Ishikawa (cell line): Measurements from ENCODE around the gene TBC1D5.

Experiments
- CEBPB ChIP-seq: IDR thresholded peaks from 2 replicates; pipeline ENCODE4 v1.6.1; 2012
- CREB1 ChIP-seq: IDR thresholded peaks from 2 replicates; pipeline ENCODE4 v1.6.1; 2012; ENCODE audit warnings: low read depth
- EGR1 ChIP-seq: IDR thresholded peaks from 2 replicates; pipeline ENCODE4 v1.6.1; 2012
- EP300 ChIP-seq: IDR thresholded peaks from 2 replicates; pipeline ENCODE4 v1.6.1; 2012; ENCODE audit warnings: borderline replicate concordance
- FOXM1 ChIP-seq: IDR thresholded peaks from 2 replicates; pipeline ENCODE4 v1.6.1; 2012; ENCODE audit warnings: low read depth, borderline replicate concordance
- MAX ChIP-seq: IDR thresholded peaks from 2 replicates; pipeline ENCODE4 v1.6.1; 2012
- NFIC ChIP-seq: IDR thresholded peaks from 2 replicates; pipeline ENCODE4 v1.6.1; 2012
- RAD21 ChIP-seq: IDR thresholded peaks from 2 replicates; pipeline ENCODE4 v1.6.1; 2012; ENCODE audit warnings: low read depth
- REST ChIP-seq: IDR thresholded peaks from 2 replicates; pipeline ENCODE4 v1.6.1; 2012; ENCODE audit warnings: low read depth, mild to moderate bottlenecking
- TAF1 ChIP-seq: IDR thresholded peaks from 2 replicates; pipeline ENCODE4 v1.6.1; 2012; ENCODE audit warnings: low read depth, mild to moderate bottlenecking
- TCF12 ChIP-seq: IDR thresholded peaks from 2 replicates; pipeline ENCODE4 v1.6.1; 2012; ENCODE audit warnings: low read depth
- TEAD4 ChIP-seq: IDR thresholded peaks from 2 replicates; pipeline ENCODE4 v1.6.1; 2012
- USF1 ChIP-seq: IDR thresholded peaks from 2 replicates; pipeline ENCODE4 v1.6.1; 2012
- YY1 ChIP-seq: IDR thresholded peaks from 2 replicates; pipeline ENCODE4 v1.6.1; 2012; ENCODE audit warnings: low read depth
- ZBTB7A ChIP-seq: IDR thresholded peaks from 2 replicates; pipeline ENCODE4 v1.6.1; 2012; ENCODE audit warnings: low read depth

The TBC1D5 gene

GRCh38 chr3:17602126-17602525, 140.3 kb downstream of the TBC1D5 start:
- no peak for TF ChIP-seq REST
- TF ChIP-seq FOXM1, result no peak
- TF ChIP-seq TAF1, result no peak

- TF ChIP-seq FOXM1, result no peak
- TF ChIP-seq RAD21, result no peak
- TF ChIP-seq NFIC, result no peak
- TF ChIP-seq TAF1, result no peak
- no peak for TF ChIP-seq MAX
- TF ChIP-seq CREB1, result no peak
- TF ChIP-seq USF1, result no peak
- TF ChIP-seq TEAD4, result no peak
- TF ChIP-seq CEBPB, result no peak
- no peak for TF ChIP-seq TCF12
- TF ChIP-seq EP300, result no peak
- TF ChIP-seq YY1, result no peak
- TF ChIP-seq EGR1, result no peak
Measured at GRCh38 chr3:17592956-17593355, 149.5 kb downstream of the TBC1D5 start.

GRCh38 chr3:17590465-17590864, 152.0 kb downstream of the TBC1D5 start:
- no peak for TF ChIP-seq MAX

- TF ChIP-seq NFIC, result no peak
Measured at GRCh38 chr3:17589888-17590287, 152.5 kb downstream of the TBC1D5 start.

GRCh38 chr3:17588422-17588821, 154.0 kb downstream of the TBC1D5 start:
- TF ChIP-seq EP300 (no peak), USF1 (no peak), YY1 (no peak), ZBTB7A (no peak), RAD21 (no peak), FOXM1 (no peak), TEAD4 (no peak), TCF12 (no peak), TAF1 (no peak), CREB1 (no peak), CEBPB (no peak), NFIC (no peak), REST (no peak), EGR1 (no peak), MAX (no peak)

- TF ChIP-seq NFIC (no peak), CEBPB (no peak), YY1 (no peak), EP300 (no peak), ZBTB7A (no peak), RAD21 (no peak), TEAD4 (no peak), CREB1 (no peak), TAF1 (no peak), EGR1 (no peak), FOXM1 (no peak), REST (no peak), TCF12 (no peak)
Measured at GRCh38 chr3:17585394-17586325, 156.8 kb downstream of the TBC1D5 start.
